Body of pancreas (tissue), 4 donors: ENCODE data around the gene ZCCHC18.

Source experiments
- POLR2A ChIP-seq, 3 donors: fragments of 450-650 bp; IDR thresholded peaks; one replicate each; pipeline ENCODE4 v1.6.1; 2016; ENCODE audit warnings: antibody characterized with exemption in 3 of 3, mild to moderate bottlenecking in 2 of 3
- TF ChIP-seq, protein P1 (sequence below), 7 experiments: fragments of 450-650 bp in 4 of 7; fragments of 200-600 bp in 3 of 7; sonication (generic) in 3 of 7; IDR thresholded peaks; one replicate each; pipeline ENCODE4 v1.5.1; 2016 to 2019; ENCODE audit warnings: antibody characterized with exemption in 7 of 7

DNA sequence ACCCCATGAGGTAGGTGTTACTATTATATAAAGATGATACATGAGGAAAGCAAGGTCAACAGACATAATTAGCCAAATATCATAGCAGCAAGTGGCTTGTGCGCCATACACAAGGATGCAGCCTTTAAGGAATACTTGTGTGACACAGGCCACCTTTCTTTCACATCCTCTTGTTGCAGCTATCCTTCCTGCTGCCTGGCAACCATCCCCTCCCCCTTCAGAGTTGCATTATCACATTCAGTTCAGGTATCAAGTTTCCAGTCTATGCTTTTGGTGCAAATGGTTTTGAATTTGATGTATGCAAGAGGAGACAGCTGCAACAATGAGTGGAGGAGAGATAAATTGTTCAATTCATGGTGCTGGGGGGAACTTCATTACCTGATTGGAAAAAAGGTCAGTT is 6.4 kb downstream of the ZCCHC18 start:
- TF ChIP-seq, protein P1, sequence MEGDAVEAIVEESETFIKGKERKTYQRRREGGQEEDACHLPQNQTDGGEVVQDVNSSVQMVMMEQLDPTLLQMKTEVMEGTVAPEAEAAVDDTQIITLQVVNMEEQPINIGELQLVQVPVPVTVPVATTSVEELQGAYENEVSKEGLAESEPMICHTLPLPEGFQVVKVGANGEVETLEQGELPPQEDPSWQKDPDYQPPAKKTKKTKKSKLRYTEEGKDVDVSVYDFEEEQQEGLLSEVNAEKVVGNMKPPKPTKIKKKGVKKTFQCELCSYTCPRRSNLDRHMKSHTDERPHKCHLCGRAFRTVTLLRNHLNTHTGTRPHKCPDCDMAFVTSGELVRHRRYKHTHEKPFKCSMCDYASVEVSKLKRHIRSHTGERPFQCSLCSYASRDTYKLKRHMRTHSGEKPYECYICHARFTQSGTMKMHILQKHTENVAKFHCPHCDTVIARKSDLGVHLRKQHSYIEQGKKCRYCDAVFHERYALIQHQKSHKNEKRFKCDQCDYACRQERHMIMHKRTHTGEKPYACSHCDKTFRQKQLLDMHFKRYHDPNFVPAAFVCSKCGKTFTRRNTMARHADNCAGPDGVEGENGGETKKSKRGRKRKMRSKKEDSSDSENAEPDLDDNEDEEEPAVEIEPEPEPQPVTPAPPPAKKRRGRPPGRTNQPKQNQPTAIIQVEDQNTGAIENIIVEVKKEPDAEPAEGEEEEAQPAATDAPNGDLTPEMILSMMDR (IDR thresholded peaks at IDR 0.05) = no peak
- no peak for TF ChIP-seq POLR2A (IDR thresholded peaks at IDR 0.05)
